Astrocyte of the cerebellum (primary cell): Measurements from ENCODE around the gene CLIP2.
"Not testable (repeated sequence)": the region's sequence is repeated elsewhere in the genome, so short reads cannot be mapped to it uniquely, and the experiment has no call there.

Experiments used
- DNase-seq: peaks from one replicate; pipeline ENCODE4 v3.0.0-alpha.2; 2011; ENCODE audit warnings: low read depth
- H3K4me3 ChIP-seq: 2 replicates; pipeline ENCODE4 v1.5.1; 2011; ENCODE audit warnings: mild to moderate bottlenecking, low read depth, low read length, moderate library complexity
- in situ Hi-C: cut with HindIII; loops from 2 replicates; pipeline ENCODE4 v1.10.0; 2017; ENCODE audit warnings: low sequenced_read_pairs
- TF ChIP-seq, protein P1 (sequence below): IDR thresholded peaks from 2 replicates; pipeline ENCODE4 v1.5.1; 2012; ENCODE audit warnings: low read length, low read depth, moderate library complexity, mild to moderate bottlenecking; ENCODE audit errors: missing control alignments

The CLIP2 gene

GRCh38 chr7:74393722-74394121, 104.5 kb downstream of the CLIP2 start:
- not testable (repeated sequence) for H3K4me3 ChIP-seq, DNase-seq
- TF ChIP-seq, protein P1, sequence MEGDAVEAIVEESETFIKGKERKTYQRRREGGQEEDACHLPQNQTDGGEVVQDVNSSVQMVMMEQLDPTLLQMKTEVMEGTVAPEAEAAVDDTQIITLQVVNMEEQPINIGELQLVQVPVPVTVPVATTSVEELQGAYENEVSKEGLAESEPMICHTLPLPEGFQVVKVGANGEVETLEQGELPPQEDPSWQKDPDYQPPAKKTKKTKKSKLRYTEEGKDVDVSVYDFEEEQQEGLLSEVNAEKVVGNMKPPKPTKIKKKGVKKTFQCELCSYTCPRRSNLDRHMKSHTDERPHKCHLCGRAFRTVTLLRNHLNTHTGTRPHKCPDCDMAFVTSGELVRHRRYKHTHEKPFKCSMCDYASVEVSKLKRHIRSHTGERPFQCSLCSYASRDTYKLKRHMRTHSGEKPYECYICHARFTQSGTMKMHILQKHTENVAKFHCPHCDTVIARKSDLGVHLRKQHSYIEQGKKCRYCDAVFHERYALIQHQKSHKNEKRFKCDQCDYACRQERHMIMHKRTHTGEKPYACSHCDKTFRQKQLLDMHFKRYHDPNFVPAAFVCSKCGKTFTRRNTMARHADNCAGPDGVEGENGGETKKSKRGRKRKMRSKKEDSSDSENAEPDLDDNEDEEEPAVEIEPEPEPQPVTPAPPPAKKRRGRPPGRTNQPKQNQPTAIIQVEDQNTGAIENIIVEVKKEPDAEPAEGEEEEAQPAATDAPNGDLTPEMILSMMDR = peak; percentile 50
- in situ Hi-C loops = loop anchor here (25.0 kb wide), 1 partner anchor 531 kb away; the partner anchor contains the start of gene TMEM270

DNA sequence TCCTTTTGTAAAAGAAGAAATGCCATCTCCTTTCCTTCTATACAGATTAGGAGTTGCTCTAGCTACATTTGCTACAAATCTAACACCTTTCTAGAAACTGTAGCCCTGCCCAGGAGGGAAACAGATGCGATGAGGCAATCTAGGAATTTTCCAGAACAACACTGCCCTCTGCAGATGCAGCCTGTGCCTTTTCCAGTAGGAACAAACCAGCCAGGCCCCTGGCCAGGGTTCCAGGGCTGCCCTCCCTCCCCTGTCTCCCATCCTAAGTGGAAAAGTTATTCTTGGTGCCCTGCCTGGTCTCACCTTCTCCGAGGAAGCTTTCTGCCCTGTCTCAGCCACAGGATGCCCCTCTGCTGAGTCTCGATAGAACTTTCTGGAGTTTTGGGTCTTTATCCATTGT, 105.4 kb downstream of the CLIP2 start:
- in situ Hi-C loops = loop anchor here (25.0 kb wide), 1 partner anchor 532 kb away; the partner anchor contains the start of gene TMEM270
- DNase-seq, H3K4me3 ChIP-seq: not testable (repeated sequence)
- TF ChIP-seq, protein P1 = peak; percentile 34

GRCh38 chr7:74395745-74396311, 106.6 kb downstream of the CLIP2 start:
- no peak overlapping the region for H3K4me3 ChIP-seq
- DNase-seq = no peak
- in situ Hi-C loops = loop anchor here (25.0 kb wide), 1 partner anchor 534 kb away; the partner anchor contains the start of gene TMEM270
- TF ChIP-seq, protein P1 = no peak

DNA sequence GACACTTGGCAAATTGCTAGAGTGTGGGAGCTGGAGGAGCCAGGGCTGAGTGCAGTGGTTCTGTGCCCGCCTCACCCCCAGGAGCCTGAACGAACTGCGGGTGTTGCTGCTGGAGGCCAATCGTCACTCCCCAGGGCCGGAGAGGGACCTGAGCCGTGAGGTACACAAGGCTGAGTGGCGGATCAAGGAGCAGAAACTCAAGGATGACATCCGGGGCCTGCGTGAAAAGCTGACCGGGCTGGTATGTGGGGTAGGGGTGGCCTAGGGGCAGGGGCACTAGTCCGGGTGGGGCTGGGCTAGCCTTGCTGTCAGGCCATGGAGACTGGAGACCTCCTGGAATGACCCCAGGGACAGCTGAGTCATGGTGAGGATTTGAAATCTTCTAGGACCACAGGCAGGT, 107.8 kb downstream of the CLIP2 start:
- in situ Hi-C loops = loop anchor here (25.0 kb wide), 1 partner anchor 535 kb away; the partner anchor contains the start of gene TMEM270
- DNase-seq = no peak
- TF ChIP-seq, protein P1 = no peak
- H3K4me3 ChIP-seq = no peak overlapping the region

- TF ChIP-seq, protein P1 = no peak
- DNase-seq = no peak
- in situ Hi-C loops = loop anchor here (25.0 kb wide), 1 partner anchor 536 kb away; the partner anchor contains the start of gene TMEM270
- no peak overlapping the region for H3K4me3 ChIP-seq
Observed at GRCh38 chr7:74398426-74398825, 109.2 kb downstream of the CLIP2 start.

GRCh38 chr7:74399006-74399405, 109.8 kb downstream of the CLIP2 start:
- H3K4me3 ChIP-seq = no peak overlapping the region
- in situ Hi-C loops = loop anchor here (25.0 kb wide), 1 partner anchor 537 kb away; the partner anchor contains the start of gene TMEM270
- DNase-seq = no peak
- TF ChIP-seq, protein P1 = no peak
